Measurements from ENCODE around the gene CDH23.

CDH23 gene

GRCh38 chr10:71394926-71395562 is 1.7 kb upstream of the CDH23 start:
- H3K9me3 Mint-ChIP-seq = no peaks in the 10 kb centered on the region
- DNase-seq = no peak
- no peak for ATAC-seq
- H3K4me3 Mint-ChIP-seq = no peak overlapping the region
- H3K4me1 Mint-ChIP-seq = peaks cover 21% of the 10 kb centered on the region
- H3K27ac Mint-ChIP-seq = no peak overlapping the region
- H3K27me3 Mint-ChIP-seq = peaks cover 87% of the 10 kb centered on the region

- H3K4me3 Mint-ChIP-seq = no peak overlapping the region
- DNase-seq (no peak), ATAC-seq (no peak)
- peaks cover 21% of the 10 kb centered on the region for H3K4me1 Mint-ChIP-seq
- H3K9me3 Mint-ChIP-seq = no peaks in the 10 kb centered on the region
- no peak overlapping the region for H3K27ac Mint-ChIP-seq
- peaks cover 86% of the 10 kb centered on the region for H3K27me3 Mint-ChIP-seq
Observed at GRCh38 chr10:71395621-71396020, 1.1 kb upstream of the CDH23 start.

GRCh38 chr10:71396084-71396710 is 523 bp upstream of the CDH23 start:
- ATAC-seq (peak; percentile 84), DNase-seq (peak; percentile 37 to 51)
- Mint-ChIP-seq H3K4me1 (peaks cover 21% of the 10 kb centered on the region), H3K27me3 (peaks cover 80% of the 10 kb centered on the region), H3K9me3 (no peaks in the 10 kb centered on the region), H3K27ac (no peak overlapping the region), H3K4me3 (peak overlapping the region; percentile 64 to 75)

- ATAC-seq = no peak
Observed at GRCh38 chr10:71397296-71398212, 834 bp downstream of the CDH23 start.

GRCh38 chr10:71398976-71399375 is 2.3 kb downstream of the CDH23 start:
- H3K4me3 Mint-ChIP-seq = no peak overlapping the region
- no peak for ATAC-seq
- H3K9me3 Mint-ChIP-seq = no peaks in the 10 kb centered on the region
- peaks cover 21% of the 10 kb centered on the region for H3K4me1 Mint-ChIP-seq
- H3K27ac Mint-ChIP-seq = no peak overlapping the region
- no peak for DNase-seq
- H3K27me3 Mint-ChIP-seq = peaks cover 61% of the 10 kb centered on the region

More at GRCh38 chr10:71397296-71398212, 834 bp downstream of the CDH23 start:
- Mint-ChIP-seq H3K4me3 (peak overlapping the region; percentile 25 to 65), H3K9me3 (no peaks in the 10 kb centered on the region), H3K27me3 (peaks cover 70% of the 10 kb centered on the region), H3K4me1 (peaks cover 21% of the 10 kb centered on the region), H3K27ac (no peak overlapping the region)
- DNase-seq = no peak

- peaks cover 52% of the 10 kb centered on the region for H3K27me3 Mint-ChIP-seq
Observed at GRCh38 chr10:71399946-71400345, 3.2 kb downstream of the CDH23 start.

GRCh38 chr10:71401056-71401455 is 4.3 kb downstream of the CDH23 start:
- no peak for ATAC-seq
- Mint-ChIP-seq H3K4me3 (no peak overlapping the region), H3K4me1 (peaks cover 18% of the 10 kb centered on the region), H3K27me3 (peaks cover 41% of the 10 kb centered on the region), H3K27ac (no peak overlapping the region), H3K9me3 (no peaks in the 10 kb centered on the region)
- no peak for DNase-seq

More at GRCh38 chr10:71399946-71400345, 3.2 kb downstream of the CDH23 start:
- no peak for ATAC-seq
- H3K27ac Mint-ChIP-seq = no peak overlapping the region
- peaks cover 21% of the 10 kb centered on the region for H3K4me1 Mint-ChIP-seq
- H3K9me3 Mint-ChIP-seq = no peaks in the 10 kb centered on the region
- H3K4me3 Mint-ChIP-seq = no peak overlapping the region
- DNase-seq = no peak

- ATAC-seq = no peak
- Mint-ChIP-seq H3K27me3 (peaks cover 35% of the 10 kb centered on the region), H3K4me3 (no peak overlapping the region), H3K27ac (no peak overlapping the region), H3K9me3 (no peaks in the 10 kb centered on the region), H3K4me1 (peaks cover 16% of the 10 kb centered on the region)
- no peak for DNase-seq
Observed at GRCh38 chr10:71402005-71402404, 5.3 kb downstream of the CDH23 start.

GRCh38 chr10:71404503-71405295 is 8.0 kb downstream of the CDH23 start:
- no peak overlapping the region for H3K27ac Mint-ChIP-seq
- no peaks in the 10 kb centered on the region for H3K4me1 Mint-ChIP-seq
- H3K9me3 Mint-ChIP-seq = no peaks in the 10 kb centered on the region
- H3K4me3 Mint-ChIP-seq = no peak overlapping the region
- DNase-seq (no peak), ATAC-seq (no peak)
- H3K27me3 Mint-ChIP-seq = peaks cover 8% of the 10 kb centered on the region

GRCh38 chr10:71406878-71407277 is 10.2 kb downstream of the CDH23 start:
- no peak overlapping the region for H3K4me3 Mint-ChIP-seq
- no peak for DNase-seq
- peaks cover 8 to 9% of the 10 kb centered on the region in 2 donors for H3K9me3 Mint-ChIP-seq
- no peaks in the 10 kb centered on the region for H3K27me3 Mint-ChIP-seq
- H3K27ac Mint-ChIP-seq = no peak overlapping the region
- ATAC-seq = no peak
- no peaks in the 10 kb centered on the region for H3K4me1 Mint-ChIP-seq

- DNase-seq (no peak), ATAC-seq (no peak)
Observed at GRCh38 chr10:71408436-71409225, 11.9 kb downstream of the CDH23 start.

GRCh38 chr10:71409516-71410104 is 12.9 kb downstream of the CDH23 start:
- Mint-ChIP-seq H3K27me3 (no peaks in the 10 kb centered on the region), H3K27ac (no peak overlapping the region), H3K4me3 (no peak overlapping the region), H3K9me3 (peaks cover 11 to 13% of the 10 kb centered on the region in 2 donors), H3K4me1 (no peaks in the 10 kb centered on the region)
- no peak for ATAC-seq
- DNase-seq = no peak

More at GRCh38 chr10:71408436-71409225, 11.9 kb downstream of the CDH23 start:
- Mint-ChIP-seq H3K4me1 (no peaks in the 10 kb centered on the region), H3K9me3 (peaks cover 11 to 13% of the 10 kb centered on the region in 2 donors), H3K27me3 (no peaks in the 10 kb centered on the region), H3K27ac (no peak overlapping the region), H3K4me3 (no peak overlapping the region)

- Mint-ChIP-seq H3K9me3 (peaks cover 11 to 13% of the 10 kb centered on the region in 2 donors), H3K4me1 (no peaks in the 10 kb centered on the region), H3K27ac (no peak overlapping the region), H3K4me3 (no peak overlapping the region), H3K27me3 (no peaks in the 10 kb centered on the region)
- ATAC-seq (no peak), DNase-seq (no peak)
Observed at GRCh38 chr10:71413581-71413980, 16.9 kb downstream of the CDH23 start.

- Mint-ChIP-seq H3K27me3 (no peaks in the 10 kb centered on the region), H3K4me1 (no peaks in the 10 kb centered on the region), H3K27ac (no peak overlapping the region), H3K4me3 (no peak overlapping the region), H3K9me3 (peaks cover 11 to 13% of the 10 kb centered on the region in 2 donors)
- DNase-seq (no peak), ATAC-seq (no peak)
Observed at GRCh38 chr10:71414359-71414758, 17.6 kb downstream of the CDH23 start.

All from stimulated activated naive CD8-positive, alpha-beta T cell treated with anti-CD3 and anti-CD28 coated beads, Interleukin-15, amount 100 ng/mL, for 72 hours (primary cell).